ENCODE data around the gene BIVM.

BIVM gene

GRCh38 chr13:102788683-102789082 is 10.2 kb upstream of the BIVM start:
- DNase-seq (ENCODE audit: low spot score) = no peak

DNA sequence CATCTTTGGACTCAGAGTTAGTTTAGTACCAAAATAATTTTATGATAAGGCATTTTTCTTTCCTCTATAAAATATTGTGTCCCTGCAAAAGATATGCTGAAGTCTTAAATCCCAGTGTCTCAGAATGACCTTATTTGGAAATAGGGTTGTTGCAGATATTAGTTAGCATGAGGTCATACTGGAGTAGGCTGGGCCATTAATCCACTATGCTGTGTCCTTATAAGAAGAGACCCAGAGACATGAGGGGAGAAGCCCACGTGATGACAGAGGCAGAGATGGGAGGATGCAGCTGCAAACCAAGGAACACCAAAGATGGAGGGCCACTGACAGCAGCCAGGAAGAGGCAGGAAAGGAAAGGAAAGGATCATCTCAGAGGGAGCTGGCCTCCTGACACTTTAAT is 6.5 kb upstream of the BIVM start:
- no peak for DNase-seq (ENCODE audit: low spot score)

- no peak for DNase-seq (ENCODE audit: low spot score)
Observed at GRCh38 chr13:102793611-102794355, 5.1 kb upstream of the BIVM start.

GRCh38 chr13:102799426-102800144 is 666 bp downstream of the BIVM start:
- no peak for DNase-seq (ENCODE audit: low spot score)

- DNase-seq (ENCODE audit: low spot score) = peak; percentile 84
Observed at GRCh38 chr13:102800145-102801041, 1.5 kb downstream of the BIVM start.

DNA sequence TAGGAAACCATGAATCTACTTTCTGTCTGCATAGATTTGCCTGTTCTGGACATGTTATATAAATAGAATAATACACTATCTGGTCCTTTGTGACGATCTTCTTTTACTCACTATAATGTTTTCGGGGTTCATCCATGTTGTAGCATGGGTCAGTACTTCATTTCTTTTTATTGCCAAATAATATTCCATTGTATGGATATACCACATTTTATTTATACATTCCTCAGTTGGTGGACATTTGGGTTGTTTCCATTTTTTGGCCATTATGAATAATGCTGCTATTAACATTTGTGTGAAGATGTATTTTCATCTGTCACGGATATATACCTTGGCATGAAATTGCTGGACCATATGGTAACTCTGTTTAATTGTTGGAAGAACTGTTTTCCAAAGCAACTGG is 6.8 kb downstream of the BIVM start:
- no peak for DNase-seq (ENCODE audit: low spot score)

- DNase-seq (ENCODE audit: low spot score) = no peak
Observed at GRCh38 chr13:102807699-102808098, 8.8 kb downstream of the BIVM start.

GRCh38 chr13:102812611-102813287 is 13.8 kb downstream of the BIVM start:
- no peak for DNase-seq (ENCODE audit: low spot score)

DNA sequence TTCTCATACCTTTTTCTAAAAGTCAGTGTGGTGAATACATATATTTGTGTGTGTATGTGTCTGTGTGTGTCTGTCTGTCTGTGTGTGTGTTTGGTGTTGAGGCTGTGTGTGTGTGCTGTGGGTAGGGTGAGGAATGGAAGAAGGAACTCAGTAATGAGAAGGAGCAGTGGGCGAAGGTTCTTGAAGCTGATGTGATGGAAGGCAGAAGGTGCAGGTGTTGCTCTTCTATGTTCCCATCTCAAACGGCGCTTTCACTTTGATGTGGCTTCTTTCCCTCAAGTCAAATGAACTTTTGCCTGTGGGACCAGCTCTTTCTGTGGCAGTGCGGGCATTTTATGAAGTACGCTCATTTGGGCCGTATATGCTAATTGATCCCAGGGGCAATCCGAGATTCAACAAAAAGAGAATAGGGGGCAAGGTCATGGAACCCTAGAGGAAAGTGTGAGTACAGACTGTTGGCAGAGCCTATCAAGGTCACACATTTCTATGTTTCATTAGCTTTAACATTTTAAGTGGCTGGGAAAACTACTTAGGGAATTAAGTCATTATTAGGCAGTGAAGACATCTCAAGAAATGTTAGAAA is 15.2 kb downstream of the BIVM start:
- DNase-seq (ENCODE audit: low spot score) = no peak

- DNase-seq (ENCODE audit: low spot score) = no peak
Observed at GRCh38 chr13:102814793-102815192, 15.9 kb downstream of the BIVM start.

GRCh38 chr13:102815788-102816187 is 16.9 kb downstream of the BIVM start:
- DNase-seq (ENCODE audit: low spot score) = no peak

- DNase-seq (ENCODE audit: low spot score) = no peak
Observed at GRCh38 chr13:102816708-102817107, 17.8 kb downstream of the BIVM start.

DNA sequence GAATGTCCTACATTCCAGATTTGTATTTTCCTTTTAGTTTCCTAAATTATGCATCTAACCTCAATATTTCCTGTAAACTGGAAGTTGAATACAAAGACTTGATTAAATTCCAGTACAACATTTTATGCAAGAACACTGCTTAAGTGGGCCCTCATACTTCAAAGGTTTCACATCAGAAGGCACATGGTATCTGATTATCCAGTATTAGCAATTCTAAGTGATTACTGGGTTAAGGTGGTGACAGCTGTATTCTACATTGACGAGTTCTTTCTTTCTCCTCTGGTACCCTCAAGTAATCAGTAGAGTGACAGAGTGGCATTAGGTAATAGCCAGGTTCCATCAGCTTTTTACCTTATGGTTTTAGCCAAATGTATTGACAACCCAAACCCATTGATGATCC is 18.3 kb downstream of the BIVM start:
- DNase-seq (ENCODE audit: low spot score) = no peak

- no peak for DNase-seq (ENCODE audit: low spot score)
Observed at GRCh38 chr13:102817907-102818306, 19.0 kb downstream of the BIVM start.

- DNase-seq (ENCODE audit: low spot score) = no peak
Observed at GRCh38 chr13:102825400-102825799, 26.5 kb downstream of the BIVM start.

DNA sequence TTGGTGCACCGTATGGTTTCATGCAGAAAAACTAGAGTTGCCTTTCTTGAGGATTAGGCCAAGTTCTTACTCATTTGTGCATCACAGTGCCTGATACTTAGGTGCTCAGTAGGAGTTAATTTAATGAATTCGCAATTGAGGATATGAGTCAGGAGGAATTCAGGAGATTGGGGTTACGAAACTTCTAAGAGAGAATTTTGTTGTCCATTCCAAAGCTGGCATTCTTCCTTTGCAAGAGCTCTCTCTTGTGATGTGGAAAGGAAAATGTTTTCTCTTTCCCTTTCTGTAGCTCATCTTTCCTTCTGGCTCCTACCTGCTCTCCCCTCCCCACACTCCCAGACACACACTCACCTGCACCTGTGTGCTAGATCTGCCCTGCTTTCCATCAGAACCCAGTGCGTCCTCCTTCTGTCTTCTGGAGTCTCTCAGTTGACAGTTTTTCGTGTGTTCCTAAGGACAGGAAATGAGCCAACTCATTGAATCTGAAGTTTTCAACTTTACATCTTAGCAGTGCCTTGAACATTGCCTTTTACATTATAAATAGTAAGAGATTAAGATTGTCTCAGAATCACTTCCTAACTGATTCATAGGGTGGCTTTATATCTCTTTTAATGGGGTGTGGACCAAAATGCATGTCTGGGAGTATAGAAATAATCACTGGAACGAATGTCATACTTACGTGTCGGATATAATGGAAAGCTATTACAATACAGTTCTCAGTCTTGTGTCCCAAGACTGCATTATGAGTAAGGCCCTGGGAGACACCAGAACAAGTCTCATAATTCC is 27.2 kb downstream of the BIVM start:
- DNase-seq (ENCODE audit: low spot score) = no peak

GRCh38 chr13:102830646-102831045 is 31.7 kb downstream of the BIVM start:
- no peak for DNase-seq (ENCODE audit: low spot score)

DNA sequence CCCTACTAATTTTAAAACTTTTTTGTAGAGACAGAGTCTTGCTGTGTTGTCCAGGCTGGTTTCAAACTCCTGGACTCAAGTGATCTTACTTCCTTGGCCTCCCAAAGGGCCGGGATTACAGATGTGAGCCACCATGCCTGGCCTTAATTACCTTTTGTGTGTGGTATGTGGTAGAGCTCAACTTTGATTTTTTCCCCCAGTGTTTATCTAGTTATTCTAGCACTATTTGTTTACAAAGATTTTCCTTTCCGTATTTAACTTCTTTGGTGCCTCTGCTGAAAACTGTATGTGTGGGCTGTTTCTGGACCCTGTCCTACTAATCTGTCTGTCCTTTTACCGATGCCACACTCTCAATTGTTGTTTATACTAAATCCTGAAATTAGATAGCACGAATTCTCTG is 37.6 kb downstream of the BIVM start:
- DNase-seq (ENCODE audit: low spot score) = no peak

- DNase-seq (ENCODE audit: low spot score) = no peak
Observed at GRCh38 chr13:102838273-102838672, 39.4 kb downstream of the BIVM start.

GRCh38 chr13:102838982-102839381 is 40.1 kb downstream of the BIVM start:
- DNase-seq (ENCODE audit: low spot score) = no peak

- no peak for DNase-seq (ENCODE audit: low spot score)
Observed at GRCh38 chr13:102839462-102839861, 40.5 kb downstream of the BIVM start.

Data from CD4-positive, alpha-beta T cell treated with Interleukin-2 at 100 ng/mL for 4 hours (primary cell).